LNCAP (cell line): ENCODE data around the gene GYG2.

Experiments
- CTCF ChIP-seq: fragments of 450-650 bp; IDR thresholded peaks from 2 replicates; pipeline ENCODE4 v1.5.1; 2017; ENCODE audit warnings: mild to moderate bottlenecking

The GYG2 gene

DNA sequence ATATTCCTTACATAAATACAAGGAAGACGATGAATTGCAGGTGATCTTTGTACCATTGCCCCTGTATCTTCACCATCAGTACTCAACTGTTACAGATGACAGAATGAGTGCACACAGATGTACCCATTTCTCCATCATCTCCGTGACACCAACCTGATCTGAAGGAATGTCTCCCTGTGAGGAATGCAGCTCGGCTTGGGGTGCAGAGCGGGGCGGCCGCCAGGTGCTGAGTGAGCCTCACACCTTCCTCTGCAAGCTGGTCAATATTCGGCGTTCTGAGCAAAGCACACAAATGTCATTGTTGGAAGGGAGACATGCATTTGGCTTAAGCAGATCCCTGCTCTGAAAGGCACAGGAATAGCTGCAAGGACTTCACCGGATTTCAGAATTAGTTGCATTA lies 93.0 kb downstream of the GYG2 start:
- TF ChIP-seq CTCF: no peak

DNA sequence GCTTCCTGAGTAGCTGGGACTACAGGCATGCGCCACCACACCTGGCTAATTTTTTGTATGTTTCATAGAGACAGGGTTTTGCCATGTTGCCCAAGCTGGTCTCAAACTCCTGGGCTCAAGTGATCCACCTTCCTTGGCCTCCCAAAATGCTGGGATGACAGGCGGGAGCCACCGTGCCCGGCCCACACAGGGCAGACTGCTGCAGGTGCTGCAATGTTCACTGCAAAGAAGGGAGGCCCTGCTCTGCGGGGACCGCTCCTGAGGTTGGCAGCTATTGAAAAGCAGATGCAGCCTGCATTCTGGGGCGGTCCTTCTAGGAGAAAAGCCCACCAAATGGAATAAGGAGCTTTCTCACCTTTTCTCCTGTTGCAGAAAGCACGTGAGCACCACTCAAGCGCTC lies 95.4 kb downstream of the GYG2 start:
- no peak for TF ChIP-seq CTCF

GRCh38 chrX:2926664-2927275 lies 98.0 kb downstream of the GYG2 start:
- no peak for TF ChIP-seq CTCF

- TF ChIP-seq CTCF: no peak
Measured at GRCh38 chrX:2928191-2928582, 99.5 kb downstream of the GYG2 start.

- TF ChIP-seq CTCF: no peak
Measured at GRCh38 chrX:2928583-2929434, 100.1 kb downstream of the GYG2 start, which contains the start of gene ARSD. Gene ARSD (minus strand): TSS chrX:2929339. CDS start chrX:2929275, 64 bp downstream.

DNA sequence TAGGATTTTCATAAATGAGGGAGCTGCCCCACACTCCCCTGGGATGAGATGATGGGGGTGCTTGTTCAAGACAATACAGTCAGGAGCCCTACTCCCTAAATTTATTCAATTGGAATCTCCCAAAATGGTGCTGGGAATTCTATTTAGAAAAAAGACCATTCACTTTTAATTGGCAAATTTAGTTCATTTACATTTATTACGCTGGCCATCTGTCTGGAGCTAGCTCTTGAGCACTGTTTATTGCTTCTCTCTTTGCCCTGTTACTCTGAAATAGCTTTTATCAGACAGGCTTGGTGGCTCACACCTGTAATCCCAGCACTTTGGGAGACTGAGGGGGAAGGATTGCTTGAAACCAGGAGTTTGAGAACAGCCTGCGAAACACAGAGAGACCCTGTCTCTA lies 102.4 kb downstream of the GYG2 start:
- TF ChIP-seq CTCF: no peak

DNA sequence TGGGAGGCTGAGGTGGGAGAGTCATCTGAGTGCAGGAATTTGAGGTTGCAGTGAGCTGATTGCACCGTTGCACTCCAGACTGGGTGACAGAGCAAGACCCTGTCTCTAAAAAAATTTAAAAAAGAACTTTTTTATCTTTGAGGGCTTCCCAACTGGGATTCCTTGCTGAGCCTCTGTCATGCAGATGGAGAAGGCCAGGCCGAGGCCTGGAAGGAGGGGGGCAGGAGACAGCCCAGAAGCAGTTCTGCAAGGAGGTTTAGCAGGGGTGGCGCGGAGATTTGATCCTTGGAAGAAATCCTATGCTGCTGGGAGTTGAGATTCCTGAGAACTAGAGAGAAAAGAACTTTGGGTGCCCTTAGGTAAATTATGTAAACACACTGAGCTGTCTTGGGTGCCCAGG lies 102.9 kb downstream of the GYG2 start:
- no peak for TF ChIP-seq CTCF
